Occipital lobe (tissue), 2 donors: ENCODE data around the gene TEX51. TPM values are rescaled to one million over a fixed set of nuclear protein-coding genes. Genes with fewer than 3 reads are reported as not detected.

Source experiments
- DNase-seq: peaks from one replicate; lab custom pipeline; 2025; lab: John Stamatoyannopoulos, UW
- total RNA-seq: library from RNA; depleted of rRNA; stranded (reverse); fragments of >200 nt; gene quantifications from one replicate; pipeline ENCODE4 v1.2.3, GENCODE V29; 2014

The TEX51 gene
- total RNA-seq, 1 donor from 2014 or later = not detected

DNA sequence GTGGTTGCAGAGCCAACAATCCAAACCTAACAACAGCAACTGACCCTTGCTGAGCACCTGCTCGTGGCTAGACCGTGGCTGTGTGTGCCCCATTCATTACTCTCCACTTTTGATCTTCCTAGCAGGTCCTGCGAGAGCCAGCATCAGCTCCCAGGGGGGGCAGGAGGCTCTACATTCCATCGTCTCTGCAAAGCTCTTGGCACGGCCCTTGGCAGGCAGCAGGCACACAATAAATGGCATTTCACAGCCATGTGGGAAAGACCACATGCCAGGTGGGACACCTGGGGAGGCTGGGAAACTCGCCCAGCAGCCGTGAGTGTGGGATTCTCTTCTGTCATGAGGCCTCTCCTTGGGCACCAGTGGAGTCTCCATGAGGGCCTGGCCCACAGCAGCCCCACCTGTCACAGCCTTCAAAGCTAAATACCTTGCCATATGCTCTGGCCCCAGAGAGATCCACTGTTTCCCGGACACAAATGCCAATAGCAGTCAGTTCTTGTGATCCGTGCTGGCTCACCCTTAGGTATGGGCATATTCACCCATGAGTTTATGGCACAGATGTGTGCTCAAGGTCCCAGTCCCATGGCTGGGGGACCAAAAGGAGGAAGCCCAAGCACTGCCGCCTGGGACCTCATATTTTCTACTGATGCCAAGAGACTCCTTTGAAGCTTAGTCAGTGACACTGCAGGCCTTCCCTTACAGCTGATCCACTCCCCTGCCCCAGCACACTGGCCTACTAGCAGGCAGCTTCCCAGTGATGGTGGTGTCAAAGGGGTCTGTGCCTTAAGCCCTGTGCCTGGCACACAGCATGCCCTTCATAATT, 6.8 kb upstream of the TEX51 start:
- no peak for DNase-seq

DNA sequence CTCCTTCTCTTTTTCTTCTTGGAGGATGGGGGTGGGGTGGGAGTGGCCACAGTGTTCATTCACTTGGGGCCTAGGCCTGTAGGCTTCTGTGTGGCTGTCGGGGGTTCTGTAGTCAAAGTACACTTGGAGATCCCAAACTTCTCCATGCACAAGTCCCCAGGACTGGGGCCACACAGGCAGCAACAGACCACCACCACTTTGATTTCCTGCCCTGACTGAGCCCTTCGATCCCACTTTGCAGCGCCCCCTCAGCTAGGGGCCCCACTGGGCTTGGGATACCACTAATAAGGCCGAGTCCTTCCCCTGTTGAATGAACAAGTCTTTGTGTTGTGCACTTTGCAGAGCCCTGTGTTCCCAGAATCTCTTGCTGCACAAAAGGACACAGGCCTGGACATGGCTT, 5.5 kb upstream of the TEX51 start:
- DNase-seq = no peak

DNA sequence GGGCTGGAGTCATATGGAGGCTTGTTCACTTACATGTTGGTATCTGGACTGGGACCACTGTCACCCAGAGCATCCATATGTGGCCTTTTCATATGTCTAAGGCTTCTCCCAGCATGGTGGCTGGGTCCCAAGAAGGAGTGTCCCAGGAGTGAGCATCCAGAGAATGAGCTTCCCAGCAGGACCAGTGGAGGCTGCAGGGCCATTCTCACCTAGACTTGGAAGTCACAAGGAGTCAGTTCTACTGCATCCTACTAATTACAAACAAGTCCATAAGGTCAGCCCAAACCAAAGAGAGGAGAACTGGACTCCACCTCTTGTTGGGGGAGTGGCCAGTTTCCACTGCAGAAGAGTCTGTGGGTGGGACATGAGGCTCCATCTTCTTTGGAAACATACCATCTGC, 5.1 kb upstream of the TEX51 start:
- no peak for DNase-seq

DNA sequence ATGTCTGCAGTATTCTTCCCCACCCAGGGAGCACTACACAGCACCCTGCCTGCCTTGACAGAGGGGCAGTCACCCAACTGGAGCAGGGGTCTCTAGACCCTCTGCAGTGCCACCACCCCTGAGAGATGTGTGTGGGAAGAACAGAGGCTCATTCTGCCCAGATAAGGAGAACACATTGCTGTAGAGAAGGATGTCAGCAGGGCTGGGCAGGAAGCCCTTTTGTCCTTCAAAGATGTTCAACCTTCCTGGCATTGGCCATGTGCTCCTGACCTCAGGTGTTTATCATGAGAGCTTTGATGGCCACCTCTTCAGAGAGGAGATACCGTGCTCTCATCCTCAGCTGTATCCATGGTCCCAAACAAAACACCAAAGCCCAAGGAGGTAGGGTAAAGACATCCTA, 4.6 kb upstream of the TEX51 start:
- no peak for DNase-seq

DNA sequence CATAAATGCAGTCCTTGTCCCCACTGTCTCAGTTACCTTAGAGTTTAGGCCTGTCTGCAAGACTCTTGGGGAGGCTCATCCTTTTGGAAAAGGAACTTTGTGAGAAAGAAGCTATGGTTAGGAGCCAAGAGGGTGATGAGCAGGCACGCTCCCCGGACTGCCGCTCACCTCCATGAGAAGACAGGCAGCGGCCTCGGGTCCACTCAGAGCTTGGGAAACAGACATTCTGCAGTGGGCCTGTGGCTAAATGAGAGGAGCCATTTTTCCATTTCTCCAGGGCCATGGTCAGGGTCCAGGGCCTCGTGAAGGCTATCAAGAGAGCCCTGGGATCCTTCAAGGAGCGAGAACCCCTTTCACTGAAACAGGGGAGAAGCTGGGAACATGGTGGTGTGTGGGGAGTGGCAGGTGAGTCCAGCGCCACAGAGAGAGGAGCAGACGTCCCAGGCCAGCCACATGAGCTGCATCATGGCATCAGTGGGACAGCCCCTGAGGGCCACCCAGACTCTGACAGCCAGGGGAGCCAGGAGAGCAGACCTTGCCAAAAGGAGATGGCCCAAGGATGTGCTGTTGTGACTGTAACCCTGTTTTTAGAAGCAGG, 4.0 kb upstream of the TEX51 start:
- DNase-seq = no peak

DNA sequence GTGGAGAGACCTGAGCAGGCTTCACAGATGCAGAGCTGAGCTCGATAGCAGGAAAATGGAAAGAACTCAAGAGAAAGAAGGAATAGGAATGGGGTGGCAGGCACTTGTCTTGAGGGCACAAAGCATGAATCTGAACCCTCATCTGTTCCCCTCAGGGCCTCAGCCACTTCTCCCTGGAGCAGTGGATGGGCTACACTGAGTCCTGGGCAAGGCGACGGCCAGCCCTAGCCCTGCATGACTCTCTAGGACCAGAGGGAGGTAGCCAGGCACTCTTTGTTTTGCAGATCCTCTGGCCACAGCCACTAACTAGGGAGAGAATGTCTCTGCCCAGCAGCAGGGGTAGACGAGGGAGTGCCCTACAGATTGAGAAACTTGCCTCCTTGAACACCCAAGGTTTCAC, 3.4 kb upstream of the TEX51 start:
- no peak for DNase-seq

DNA sequence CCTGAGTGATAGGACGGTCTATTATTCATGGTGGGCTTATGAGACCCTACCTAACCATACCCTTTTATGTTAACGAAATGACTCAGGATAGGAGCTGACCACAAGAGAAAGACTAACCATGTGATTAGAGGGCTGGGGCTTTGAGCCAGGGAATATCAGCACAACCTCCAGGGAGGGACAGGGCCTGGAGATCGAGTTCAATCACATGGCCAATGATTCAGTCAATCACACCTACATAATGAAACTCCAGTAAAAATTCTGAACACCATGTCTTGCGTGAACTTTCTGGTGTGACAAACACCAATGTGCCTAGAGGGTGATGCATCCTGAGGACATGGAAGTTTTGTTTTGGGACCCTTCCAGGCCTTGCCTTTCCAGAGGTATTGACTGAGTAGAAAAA, 2.2 kb upstream of the TEX51 start:
- DNase-seq = no peak

DNA sequence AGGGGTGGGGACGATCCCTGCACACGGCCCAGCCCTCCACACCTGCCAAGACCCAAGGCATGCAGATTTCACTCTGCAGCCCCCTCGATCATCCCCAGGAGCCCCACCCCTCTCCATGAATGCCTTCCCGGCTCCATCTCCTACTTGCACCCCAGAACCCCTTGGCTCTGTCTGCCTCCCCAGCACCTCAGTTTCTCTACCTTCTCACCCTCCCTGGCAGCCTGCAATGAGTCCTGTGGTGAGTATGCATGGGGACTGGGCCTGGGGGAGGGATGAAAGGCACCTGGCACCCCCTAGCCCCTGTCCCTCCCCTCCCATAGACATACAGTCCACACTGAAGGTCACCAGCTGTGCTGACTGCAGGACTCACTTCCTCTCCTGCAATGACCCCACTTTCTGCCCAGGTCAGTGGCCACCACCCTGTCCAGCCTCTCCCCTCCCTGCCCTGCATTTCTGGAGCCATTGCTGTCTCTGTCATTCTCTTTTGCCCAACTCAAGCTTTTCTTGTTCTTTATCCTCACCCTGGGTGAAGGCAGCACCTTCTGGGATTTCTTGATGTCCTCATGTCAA, 1.0 kb downstream of the TEX51 start:
- no peak for DNase-seq

DNA sequence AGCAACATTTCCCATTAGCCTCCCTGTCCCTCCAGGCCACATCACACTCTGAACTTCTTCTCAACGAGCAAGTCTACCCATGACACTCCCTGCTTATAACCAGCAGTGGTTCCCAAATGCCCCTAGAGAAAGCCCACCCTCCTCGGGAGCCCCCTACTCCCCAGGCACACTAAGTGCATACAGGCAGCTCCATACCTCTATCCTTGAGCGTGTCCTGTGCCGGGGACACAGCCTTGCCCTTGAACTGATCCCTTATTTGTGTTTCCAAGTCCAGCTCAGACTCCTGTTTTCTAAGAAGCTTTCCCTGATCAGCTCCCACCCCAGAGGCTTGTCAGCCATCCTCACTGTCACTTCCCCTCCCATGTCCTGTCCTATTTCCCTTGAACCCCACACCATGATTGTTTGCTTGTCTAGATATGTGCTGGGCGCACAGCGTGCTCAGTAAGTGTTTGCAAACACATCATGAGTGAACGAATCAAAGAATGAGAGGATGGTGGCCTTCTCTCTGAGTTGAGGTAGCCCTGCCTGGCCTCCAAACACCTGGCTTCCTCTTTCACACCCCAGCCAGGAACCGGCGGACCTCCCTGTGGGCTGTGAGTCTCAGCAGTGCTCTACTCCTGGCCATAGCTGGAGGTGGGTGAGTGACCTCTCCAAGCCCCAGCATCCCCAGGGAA, 2.1 kb downstream of the TEX51 start:
- DNase-seq = no peak

DNA sequence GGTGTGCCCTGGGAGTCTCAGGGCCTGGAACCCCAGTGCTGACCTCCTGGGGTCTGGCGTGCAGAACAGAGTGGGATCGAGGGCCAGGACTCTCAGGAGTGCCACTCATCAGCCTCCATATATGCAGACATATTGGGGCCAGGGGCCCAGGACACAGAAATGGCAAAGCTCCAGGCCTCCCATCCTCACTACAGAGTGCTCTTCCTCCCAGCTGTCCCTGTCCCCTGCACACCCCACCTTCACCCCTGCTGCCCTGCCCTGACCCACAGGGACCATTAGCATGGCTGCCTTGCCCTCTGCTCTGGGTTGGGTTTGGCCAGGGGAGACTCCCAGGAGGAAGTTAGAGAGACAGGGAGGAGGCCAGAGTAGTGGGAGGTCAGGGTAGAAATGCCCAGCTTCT, 2.8 kb downstream of the TEX51 start:
- DNase-seq = no peak

DNA sequence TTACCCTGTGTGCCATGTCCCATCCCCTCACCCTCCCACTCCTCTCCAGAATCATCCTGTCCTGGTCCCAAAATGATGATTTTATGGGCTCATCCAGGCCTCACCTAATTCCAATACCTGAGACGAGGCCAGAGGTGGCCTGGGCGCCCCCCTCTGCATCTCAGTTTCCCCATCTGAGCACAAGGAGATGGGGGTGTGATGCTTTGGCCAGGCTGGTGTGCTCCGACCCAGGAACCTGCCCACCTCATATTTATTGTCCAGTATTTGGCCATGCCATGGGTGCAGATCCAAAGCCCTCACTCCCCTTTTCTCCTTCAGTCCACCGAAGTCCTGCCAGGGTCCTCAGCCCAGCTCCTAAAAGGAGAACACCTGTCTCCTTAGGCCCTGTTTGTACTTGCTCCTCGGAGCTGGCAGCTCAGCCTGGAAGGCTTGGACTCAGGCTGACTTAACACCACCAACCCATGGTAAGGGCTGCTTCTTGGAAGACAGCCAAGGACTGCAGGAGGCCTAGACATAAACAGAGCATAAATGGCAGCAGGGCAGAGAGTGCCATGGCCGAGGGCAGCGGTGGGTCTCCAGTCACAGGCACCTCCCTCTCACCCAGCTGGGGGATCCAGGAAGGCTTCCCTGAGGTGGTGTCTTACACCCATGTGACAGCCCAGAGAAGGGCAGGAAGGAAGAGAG, 3.6 kb downstream of the TEX51 start:
- DNase-seq = no peak

DNA sequence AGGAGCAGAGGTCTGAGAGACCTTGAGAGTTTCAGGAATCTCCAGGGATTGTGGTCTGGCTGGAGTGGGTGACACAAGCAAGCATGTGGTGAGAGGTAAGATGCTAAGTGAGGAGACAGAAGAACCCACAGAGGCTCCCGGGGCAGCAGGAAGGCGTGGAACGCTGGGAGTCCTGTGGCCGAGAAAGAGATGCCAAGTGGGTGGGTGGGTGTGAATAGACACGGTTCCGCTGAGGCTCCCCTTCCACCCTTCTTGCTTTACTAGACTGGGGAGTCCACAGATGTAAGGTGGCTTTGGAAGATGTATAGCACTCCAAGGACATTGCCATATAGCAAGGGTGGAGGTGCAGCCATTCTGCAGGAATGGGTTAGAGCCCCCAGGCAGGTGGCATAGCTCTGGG, 4.2 kb downstream of the TEX51 start:
- no peak for DNase-seq

DNA sequence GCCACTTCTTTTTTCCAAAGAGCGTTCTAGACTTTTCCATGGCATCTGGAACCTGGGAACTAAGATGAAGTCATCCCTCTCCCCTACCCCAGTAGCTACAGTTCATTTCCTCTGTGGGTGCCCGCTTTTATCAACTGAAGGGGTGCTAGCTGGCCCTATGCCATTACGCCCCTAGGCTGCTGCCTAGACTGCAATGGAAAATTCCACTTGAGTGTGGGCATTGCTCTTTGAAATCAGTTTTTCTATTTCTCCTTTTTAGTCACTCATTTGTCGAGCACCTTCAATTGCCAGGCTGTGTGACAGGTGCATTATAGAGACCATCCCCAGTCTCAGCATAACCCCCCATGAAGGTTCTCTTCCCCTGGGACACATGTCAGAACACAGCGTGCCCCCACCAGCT, 7.3 kb downstream of the TEX51 start:
- no peak for DNase-seq

DNA sequence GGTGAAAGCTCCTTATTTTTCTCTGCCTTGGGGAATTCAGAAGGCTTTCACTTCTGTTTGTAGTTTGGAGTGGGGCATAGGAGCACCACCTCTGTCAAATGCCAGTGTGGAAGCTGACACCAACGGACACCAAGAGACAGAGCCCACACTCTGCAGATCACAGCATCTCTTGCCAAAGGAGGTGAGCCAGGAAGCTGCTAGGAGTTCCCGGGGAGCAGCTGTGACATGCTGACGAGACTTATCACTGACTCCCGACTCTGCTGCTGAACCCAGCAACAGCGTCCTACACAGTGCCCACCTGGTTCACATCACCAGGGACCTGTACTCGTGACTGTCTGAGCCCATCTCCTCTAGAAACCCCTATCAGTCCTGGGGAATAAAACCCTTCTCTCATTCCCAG, 8.1 kb downstream of the TEX51 start:
- no peak for DNase-seq

DNA sequence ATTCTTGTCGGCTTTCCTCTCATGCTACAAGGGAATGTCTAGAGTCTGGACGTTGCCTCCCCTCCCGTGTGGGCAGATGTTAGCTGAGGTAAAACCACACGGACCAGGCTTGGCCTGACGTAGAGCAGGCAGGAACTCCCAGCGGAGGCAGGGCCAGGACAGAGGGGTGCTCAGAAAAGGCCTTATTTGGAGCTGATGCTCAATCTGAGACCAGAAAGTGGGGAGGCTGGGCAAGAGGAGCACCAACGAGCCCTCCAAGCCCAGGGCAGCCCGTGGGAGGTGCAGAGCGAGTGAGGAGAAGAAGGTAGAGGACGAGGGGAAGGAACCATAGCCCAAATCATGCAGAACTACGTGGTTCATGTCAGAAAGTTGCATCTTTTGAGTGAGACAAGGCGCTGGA, 9.0 kb downstream of the TEX51 start:
- no peak for DNase-seq

DNA sequence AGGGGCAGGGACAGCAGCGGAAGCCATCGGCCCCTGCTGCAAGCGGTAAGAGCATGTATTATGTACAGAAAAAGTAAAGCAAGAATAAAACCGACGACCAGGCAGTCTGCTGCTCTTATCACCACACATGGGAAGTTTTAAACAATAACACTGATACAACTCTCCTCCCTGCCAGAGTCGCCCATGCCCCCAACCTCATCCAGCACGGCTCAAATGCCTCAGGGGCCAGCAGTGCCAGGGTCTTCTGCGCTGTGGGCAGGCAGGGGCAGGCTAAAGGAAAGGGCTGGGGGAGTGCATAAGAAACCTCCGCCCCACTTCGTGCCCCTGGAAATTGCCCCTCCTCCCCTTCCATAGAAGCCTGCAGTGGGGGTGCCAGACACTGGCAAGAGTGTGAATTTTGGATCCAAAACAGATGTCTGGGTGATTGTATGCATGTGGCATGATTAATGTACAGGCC, 10.1 kb downstream of the TEX51 start:
- no peak for DNase-seq

DNA sequence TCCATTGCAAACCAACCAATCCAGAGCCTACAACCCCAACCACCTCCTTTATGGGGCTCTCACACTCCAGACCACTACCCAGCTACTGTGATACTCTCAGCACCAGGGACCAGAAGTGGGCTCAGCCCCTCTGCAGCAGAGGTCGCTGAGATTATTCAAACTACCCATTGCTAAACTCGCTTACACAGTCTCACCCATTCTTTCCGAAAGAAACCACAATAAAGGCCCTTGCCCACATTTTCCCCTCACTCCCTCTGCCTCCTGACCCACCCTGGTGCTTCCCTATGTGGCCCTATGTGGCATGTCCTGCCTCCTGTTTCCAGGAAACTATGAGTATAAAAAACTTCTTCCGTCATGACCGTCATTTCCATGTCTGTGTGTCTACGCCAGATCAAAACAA, 10.7 kb downstream of the TEX51 start:
- no peak for DNase-seq

DNA sequence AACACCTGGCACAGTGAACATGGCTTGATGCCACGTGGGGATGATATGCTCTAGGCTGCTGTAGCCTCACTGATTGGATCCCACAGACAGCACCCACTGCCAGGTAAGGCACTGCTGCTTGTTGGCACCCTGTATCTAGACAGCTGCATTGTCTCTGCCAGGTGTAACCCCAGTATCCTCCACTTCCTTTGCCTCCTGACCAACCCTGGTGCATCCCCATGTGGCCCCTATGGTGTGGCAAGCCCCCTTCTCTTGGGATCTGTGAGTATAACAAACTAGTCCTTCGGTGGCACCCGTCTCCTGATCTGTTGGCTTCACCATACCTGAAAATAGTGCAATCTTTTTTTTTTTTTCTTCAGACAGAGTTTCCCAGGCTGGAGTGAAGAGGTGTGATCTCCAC, 11.1 kb downstream of the TEX51 start:
- no peak for DNase-seq

DNA sequence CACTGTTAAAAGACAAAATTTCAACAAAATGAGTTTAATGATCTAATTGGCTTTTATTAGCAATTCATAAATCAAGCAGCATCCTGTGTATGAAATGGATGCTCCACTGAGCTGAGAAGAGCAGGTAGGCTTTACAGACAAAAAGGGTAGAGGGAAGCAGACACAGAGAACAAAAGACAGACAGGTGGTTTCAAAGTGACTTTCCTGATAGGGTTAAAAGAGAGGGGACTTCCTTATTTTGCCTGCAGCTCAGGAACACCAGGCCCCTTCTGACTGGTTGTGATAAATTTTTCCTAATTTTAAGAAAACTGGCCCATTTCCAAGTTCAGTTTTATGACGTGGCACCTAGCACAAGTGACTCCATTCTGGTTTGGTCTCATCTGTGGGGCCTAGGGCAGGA, 11.9 kb downstream of the TEX51 start:
- no peak for DNase-seq

DNA sequence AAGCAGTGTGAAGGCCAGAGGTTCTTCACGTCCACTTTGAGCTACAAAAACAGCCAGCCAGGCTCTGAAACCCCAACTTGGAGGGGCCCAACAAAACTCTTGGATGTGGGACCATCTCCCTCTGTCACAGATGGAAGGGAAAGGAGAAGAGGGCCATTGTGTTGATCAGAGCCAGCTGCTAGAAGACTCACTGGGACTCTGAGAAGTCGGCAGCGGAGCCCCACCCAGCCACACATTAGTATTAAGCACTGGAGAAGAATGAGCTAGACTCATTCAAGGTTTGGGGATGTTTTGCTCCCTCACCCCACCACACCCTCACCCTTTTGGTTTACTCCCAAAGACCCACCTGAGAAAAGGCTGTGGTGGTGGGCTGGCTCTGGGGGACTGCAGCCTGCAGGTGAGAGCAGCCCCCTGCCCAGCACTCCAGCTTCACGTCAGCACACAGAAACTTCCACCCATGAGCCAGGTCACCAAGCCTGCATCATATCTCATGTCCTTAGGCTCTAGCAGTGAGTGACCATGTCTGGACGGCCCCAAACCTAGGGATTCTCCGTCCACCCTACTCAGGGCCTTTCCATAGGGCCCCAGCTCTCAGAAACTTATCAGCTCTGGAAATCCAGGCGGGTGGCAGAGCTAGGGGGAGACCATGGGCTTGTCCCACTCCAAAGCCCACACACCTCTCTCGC, 12.6 kb downstream of the TEX51 start:
- no peak for DNase-seq

DNA sequence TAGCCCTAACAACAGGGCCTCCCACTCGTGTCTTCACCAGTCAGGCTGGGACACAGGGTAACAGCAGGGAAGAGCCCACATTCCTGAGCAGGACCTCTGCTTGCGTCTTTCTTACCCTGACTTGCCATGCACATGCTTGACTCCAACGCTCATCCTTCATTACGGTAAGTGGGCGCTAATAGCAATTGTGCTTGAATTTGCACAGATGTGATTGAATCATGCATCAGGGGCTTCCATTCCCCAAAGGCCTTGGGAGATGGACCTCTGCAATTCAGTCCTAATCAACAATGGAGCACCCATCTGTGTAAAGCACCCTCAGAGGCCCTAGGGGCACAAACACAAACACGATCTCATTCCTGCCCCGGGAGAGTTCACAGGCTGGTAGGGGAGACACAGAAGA, 13.5 kb downstream of the TEX51 start:
- no peak for DNase-seq
